IPS DF 6.9 (cell line): ENCODE measurements around the gene PRIM2.
A peak's percentile ranks its signal among the peaks of the same experiment; 100 is the strongest.
"Not testable (repeated sequence)": the region's sequence is repeated elsewhere in the genome, so short reads cannot be mapped to it uniquely, and the experiment has no call there.

Experiments
- DNase-seq: peaks from one replicate; pipeline ENCODE4 v3.0.0-alpha.2; 2013; ENCODE audit warnings: low read depth, low spot score
- H3K27ac ChIP-seq: one replicate; pipeline ENCODE4 v1.5.1; 2013; ENCODE audit warnings: low read length, control low read depth
- H3K27me3 ChIP-seq: 2 replicates; pipeline ENCODE4 v1.6.1; 2013; ENCODE audit warnings: mild to moderate bottlenecking, low read length; ENCODE audit not compliant: control insufficient read depth, insufficient read depth
- H3K36me3 ChIP-seq: 2 replicates; pipeline ENCODE4 v1.6.1; 2013; ENCODE audit warnings: low read length; ENCODE audit not compliant: control insufficient read depth, insufficient read depth
- H3K4me1 ChIP-seq: 2 replicates; pipeline ENCODE4 v1.6.1; 2013; ENCODE audit warnings: low read length; ENCODE audit not compliant: control insufficient read depth, insufficient read depth
- H3K4me3 ChIP-seq: 2 replicates; pipeline ENCODE4 v1.5.1; 2013; ENCODE audit warnings: mild to moderate bottlenecking, low read length
- H3K9me3 ChIP-seq: 2 replicates; pipeline ENCODE4 v1.6.1; 2013; ENCODE audit warnings: low read length, inconsistent platforms; ENCODE audit not compliant: control insufficient read depth, insufficient read depth
- WGBS: extraction: QIAGEN DNeasy Blood & Tissue Kit; methylation state at CpG from one replicate; pipeline ENCODE4 v1.1.7; 2013; ENCODE audit warnings: mixed read lengths, missing lambda C conversion rate; ENCODE audit not compliant: insufficient read length, insufficient coverage; 5-methylcytosine and 5-hydroxymethylcytosine counted together

PRIM2 gene

GRCh38 chr6:57317060-57317943 lies at the start of gene PRIM2:
PRIM2 (plus strand) TSS chr6:57317630; CDS start chr6:57318446, 816 bp downstream.
- Histone ChIP-seq H3K9me3 (no peaks in the 10 kb centered on the region), H3K27me3 (no peaks in the 10 kb centered on the region), H3K27ac (no peak within 1 kb of the TSS), H3K4me3 (peak within 1 kb of the TSS; percentile 69; the same call in 1 of the 2 replicates), H3K36me3 (no peaks in the 10 kb centered on the region; the same call in 1 of the 2 replicates), H3K4me1 (no peaks in the 10 kb centered on the region)
- peak; percentile 54 for DNase-seq
- no CpG with 5 or more reads among the region's 27 CpGs for WGBS

- no peak for DNase-seq
- Histone ChIP-seq H3K27ac (no peak overlapping the region), H3K4me3 (no peak overlapping the region), H3K36me3 (no peaks in the 10 kb centered on the region), H3K9me3 (no peaks in the 10 kb centered on the region), H3K27me3 (no peaks in the 10 kb centered on the region), H3K4me1 (no peaks in the 10 kb centered on the region)
These were observed 49.2 kb upstream of the PRIM2 start for GRCh38 chr6:57268294-57268640.

GRCh38 chr6:57274113-57274824 lies 43.2 kb upstream of the PRIM2 start:
- not testable (repeated sequence) for H3K4me1 ChIP-seq, H3K36me3 ChIP-seq, H3K4me3 ChIP-seq, H3K9me3 ChIP-seq, H3K27ac ChIP-seq, H3K27me3 ChIP-seq, DNase-seq
- no CpG with 5 or more reads among the region's 17 CpGs for WGBS

GRCh38 chr6:57275384-57275783 lies 42.0 kb upstream of the PRIM2 start:
- DNase-seq = no peak
- no peaks in the 10 kb centered on the region for H3K27me3 ChIP-seq
- no CpG with 5 or more reads among the region's 3 CpGs for WGBS
- no peak overlapping the region for H3K27ac ChIP-seq
- no peaks in the 10 kb centered on the region for H3K36me3 ChIP-seq
- H3K4me1 ChIP-seq = no peaks in the 10 kb centered on the region
- H3K9me3 ChIP-seq = no peaks in the 10 kb centered on the region; the same call in 1 of the 2 replicates
- no peak overlapping the region for H3K4me3 ChIP-seq

GRCh38 chr6:57276946-57277345 lies 40.5 kb upstream of the PRIM2 start:
- H3K36me3 ChIP-seq = no peaks in the 10 kb centered on the region
- DNase-seq = no peak
- H3K27ac ChIP-seq = no peak overlapping the region
- H3K27me3 ChIP-seq = no peaks in the 10 kb centered on the region
- no peak overlapping the region for H3K4me3 ChIP-seq
- no peaks in the 10 kb centered on the region for H3K4me1 ChIP-seq
- H3K9me3 ChIP-seq = no peaks in the 10 kb centered on the region; the same call in 1 of the 2 replicates

- DNase-seq = no peak
- Histone ChIP-seq H3K4me1 (no peaks in the 10 kb centered on the region), H3K9me3 (no peaks in the 10 kb centered on the region; the same call in 1 of the 2 replicates), H3K27ac (no peak overlapping the region), H3K4me3 (no peak overlapping the region), H3K27me3 (no peaks in the 10 kb centered on the region), H3K36me3 (no peaks in the 10 kb centered on the region)
- WGBS = no CpG with 5 or more reads among the region's 2 CpGs
These were observed 38.9 kb upstream of the PRIM2 start for GRCh38 chr6:57278570-57278969.

GRCh38 chr6:57279013-57279412 lies 38.4 kb upstream of the PRIM2 start:
- Histone ChIP-seq H3K4me1 (no peaks in the 10 kb centered on the region), H3K27me3 (no peaks in the 10 kb centered on the region), H3K4me3 (no peak overlapping the region), H3K36me3 (no peaks in the 10 kb centered on the region), H3K27ac (no peak overlapping the region), H3K9me3 (no peaks in the 10 kb centered on the region; the same call in 1 of the 2 replicates)
- DNase-seq = no peak
- whole genome bisulfite sequencing = no CpG with 5 or more reads among the region's 2 CpGs

GRCh38 chr6:57283106-57283505 lies 34.3 kb upstream of the PRIM2 start:
- no peak overlapping the region for H3K4me3 ChIP-seq
- DNase-seq = no peak
- no peaks in the 10 kb centered on the region for H3K4me1 ChIP-seq
- H3K9me3 ChIP-seq = no peaks in the 10 kb centered on the region
- H3K27me3 ChIP-seq = no peaks in the 10 kb centered on the region
- no peak overlapping the region for H3K27ac ChIP-seq
- no peaks in the 10 kb centered on the region for H3K36me3 ChIP-seq

GRCh38 chr6:57283911-57284455 lies 33.4 kb upstream of the PRIM2 start:
- no peaks in the 10 kb centered on the region for H3K4me1 ChIP-seq
- no peak overlapping the region for H3K27ac ChIP-seq
- DNase-seq = no peak
- no CpG with 5 or more reads among the region's 2 CpGs for WGBS
- no peaks in the 10 kb centered on the region for H3K27me3 ChIP-seq
- no peaks in the 10 kb centered on the region for H3K9me3 ChIP-seq
- H3K4me3 ChIP-seq = no peak overlapping the region
- no peaks in the 10 kb centered on the region for H3K36me3 ChIP-seq

GRCh38 chr6:57288136-57288535 lies 29.3 kb upstream of the PRIM2 start:
- H3K27ac ChIP-seq, H3K4me1 ChIP-seq, H3K9me3 ChIP-seq, H3K27me3 ChIP-seq, H3K36me3 ChIP-seq, DNase-seq, H3K4me3 ChIP-seq: not testable (repeated sequence)
- WGBS = no CpG with 5 or more reads among the region's 12 CpGs
